SKM-1 treated with dmso at 0.1 percent for 144 hours (cell line): ENCODE results near the gene DGKK.

Experiments used
- DNase-seq: peaks from one replicate; lab custom pipeline; 2025; ENCODE audit not compliant: unreplicated experiment; lab: John Stamatoyannopoulos, UW

DGKK gene

DNA sequence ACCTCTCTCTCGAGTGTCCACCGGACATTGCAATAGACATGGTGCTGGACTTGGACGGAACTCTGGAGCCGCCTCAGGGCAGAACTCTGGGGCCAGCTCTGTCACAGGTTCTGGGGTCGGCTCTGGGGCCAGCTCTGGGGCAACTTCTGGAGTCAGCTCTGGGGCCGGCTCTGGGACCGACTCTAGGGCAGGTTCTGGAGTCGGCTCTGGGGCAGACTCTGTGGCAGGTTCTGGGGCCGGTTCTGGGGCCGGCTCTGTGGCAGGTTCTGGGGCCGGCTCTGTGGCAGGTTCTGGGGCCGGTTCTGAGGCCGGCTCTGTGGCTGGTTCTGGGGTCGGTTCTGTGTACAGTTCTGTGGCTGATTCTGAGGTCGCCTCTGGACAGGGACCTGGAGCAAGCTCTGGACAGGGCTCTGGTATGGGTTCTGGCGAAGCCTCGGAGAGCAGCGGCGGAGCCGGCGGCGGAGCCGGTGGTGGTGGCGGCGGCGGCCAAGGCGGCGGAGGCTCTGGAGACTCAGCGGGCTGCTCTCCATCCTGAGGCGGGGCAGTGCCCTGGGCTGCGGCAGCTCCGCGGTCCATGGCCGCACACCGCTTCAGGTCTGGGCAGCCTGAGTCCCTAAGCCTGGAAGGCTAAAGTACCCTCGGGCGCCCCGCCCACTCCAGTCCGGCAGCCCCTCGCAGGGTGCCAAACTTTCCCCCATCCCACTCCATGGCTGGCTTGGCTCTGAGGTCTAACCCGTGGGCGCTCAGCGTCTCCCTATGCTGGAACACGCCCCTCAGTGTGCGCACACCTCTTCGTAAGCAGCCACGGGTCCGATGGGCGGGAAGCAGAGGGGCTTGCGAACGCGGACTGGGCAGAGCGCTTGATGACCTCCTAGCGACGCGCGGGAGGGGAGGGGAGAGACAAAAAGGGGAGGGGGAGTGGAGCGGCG, at the start of gene DGKK:
TSS of gene DGKK (minus strand) at position 723 of the 929 bp plus-strand sequence. CDS start at position 576, 147 bp downstream.
- no peak for DNase-seq

DNA sequence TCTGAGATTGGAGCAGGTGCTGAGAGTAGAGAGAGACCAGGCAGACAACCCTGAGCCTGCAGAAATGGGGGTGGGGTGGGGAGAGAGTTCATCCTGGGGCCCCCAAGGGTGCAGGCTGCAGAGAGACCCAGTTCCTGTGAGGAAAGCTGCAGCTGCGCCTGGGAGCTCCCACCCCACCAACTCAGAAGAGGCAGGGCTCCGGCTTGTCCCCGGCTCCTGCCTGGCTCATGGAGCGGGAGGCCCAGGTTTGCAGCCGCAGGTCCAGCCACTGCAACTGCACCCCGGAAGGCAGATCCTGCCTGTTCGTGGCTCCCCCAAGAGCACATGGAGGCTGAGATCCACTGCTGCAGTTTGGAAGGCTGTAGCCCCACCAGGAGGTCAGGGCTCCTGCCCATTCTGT, 44.2 kb upstream of the DGKK start:
- no peak for DNase-seq

DNA sequence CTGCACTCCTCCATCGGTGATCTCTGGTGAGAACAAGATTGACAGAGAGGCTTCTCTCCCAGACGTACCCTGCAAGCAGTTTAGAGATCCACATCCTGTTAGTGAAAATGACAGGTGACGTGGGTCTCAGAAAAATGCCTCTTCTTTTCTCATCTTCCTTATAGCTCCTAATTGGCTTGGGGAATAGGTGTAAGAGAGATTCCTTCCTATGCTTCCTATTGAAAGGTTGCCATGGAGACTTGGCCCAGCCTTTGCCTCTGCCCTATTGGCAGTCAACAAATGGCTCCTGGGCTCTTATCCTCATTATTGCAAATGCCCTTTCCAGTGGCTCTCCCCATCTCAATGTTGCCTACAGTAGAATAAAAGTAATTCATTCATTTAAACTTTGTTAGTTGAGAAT, 26.5 kb upstream of the DGKK start:
- no peak for DNase-seq

- DNase-seq: no peak
Measured at GRCh38 chrX:50495616-50496015, 25.0 kb upstream of the DGKK start.

GRCh38 chrX:50492720-50493119, 22.1 kb upstream of the DGKK start:
- no peak for DNase-seq

GRCh38 chrX:50484662-50485061, 14.0 kb upstream of the DGKK start:
- DNase-seq: no peak

- peak; percentile 42 for DNase-seq
Measured at GRCh38 chrX:50483283-50483682, 12.7 kb upstream of the DGKK start.

DNA sequence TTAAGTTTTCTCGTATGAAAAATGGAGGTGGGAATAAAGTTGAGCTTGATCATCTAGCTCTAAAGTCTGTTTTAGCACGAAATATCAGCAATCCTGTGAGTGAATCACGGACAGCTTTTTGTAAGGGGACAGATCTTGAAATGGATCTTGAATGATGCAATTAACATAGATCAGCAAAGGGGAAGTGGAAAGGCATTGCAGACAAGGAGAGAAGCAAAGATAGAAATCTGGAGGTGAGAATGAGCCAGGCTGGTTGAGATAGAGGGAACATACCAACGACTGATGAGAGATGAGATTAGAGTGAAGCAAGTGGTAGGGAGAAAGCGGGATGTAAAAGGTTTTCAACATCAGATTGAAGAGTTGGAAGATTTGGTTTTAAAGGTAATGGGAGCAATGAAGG, 4.6 kb upstream of the DGKK start:
- no peak for DNase-seq

DNA sequence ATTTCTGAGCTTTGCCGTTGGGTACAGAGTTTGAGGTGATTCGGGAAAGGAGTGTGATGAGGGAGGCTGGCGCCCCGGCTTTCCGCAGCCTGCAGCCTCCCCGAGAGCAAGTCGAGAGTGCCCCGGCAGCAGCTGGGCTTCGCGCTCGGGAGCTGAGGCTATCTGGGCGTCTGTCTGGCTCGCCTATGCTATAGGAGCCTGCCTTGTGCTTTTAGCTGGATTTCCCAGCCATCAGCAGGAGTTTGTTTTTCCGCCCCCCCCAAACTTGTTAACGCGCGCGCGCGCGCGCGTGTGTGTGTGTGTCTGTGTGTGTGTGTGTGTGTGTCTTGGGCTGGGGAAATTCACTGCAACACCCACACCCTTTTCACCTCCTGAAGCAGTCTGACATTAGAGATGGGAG, 765 bp upstream of the DGKK start:
- no peak for DNase-seq

- DNase-seq: no peak
Measured at GRCh38 chrX:50469206-50469605, 1.4 kb downstream of the DGKK start.

GRCh38 chrX:50459615-50460014, 11.0 kb downstream of the DGKK start:
- no peak for DNase-seq

GRCh38 chrX:50458483-50458882, 12.1 kb downstream of the DGKK start:
- no peak for DNase-seq

GRCh38 chrX:50456712-50457484, 13.7 kb downstream of the DGKK start:
- peak; percentile 74 for DNase-seq

DNA sequence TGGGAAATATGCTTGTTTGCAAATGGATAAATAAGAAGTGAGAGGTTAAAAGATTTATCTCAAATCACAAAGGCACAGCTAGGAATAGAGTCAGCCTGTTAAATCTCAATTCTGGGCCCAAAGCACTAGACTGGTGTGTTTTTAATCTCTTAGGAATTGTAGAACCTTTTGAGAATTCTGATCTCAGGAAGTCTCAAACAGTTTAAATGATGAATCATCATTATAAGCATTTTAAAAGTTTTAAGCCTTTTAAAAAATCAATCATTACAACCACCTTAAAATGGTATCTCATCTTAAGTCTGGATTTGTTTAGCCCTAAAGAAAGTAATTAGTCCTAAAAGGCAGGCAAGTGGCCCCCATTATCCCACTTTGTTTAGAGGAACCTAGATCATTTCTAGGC, 17.8 kb downstream of the DGKK start:
- DNase-seq: no peak

DNA sequence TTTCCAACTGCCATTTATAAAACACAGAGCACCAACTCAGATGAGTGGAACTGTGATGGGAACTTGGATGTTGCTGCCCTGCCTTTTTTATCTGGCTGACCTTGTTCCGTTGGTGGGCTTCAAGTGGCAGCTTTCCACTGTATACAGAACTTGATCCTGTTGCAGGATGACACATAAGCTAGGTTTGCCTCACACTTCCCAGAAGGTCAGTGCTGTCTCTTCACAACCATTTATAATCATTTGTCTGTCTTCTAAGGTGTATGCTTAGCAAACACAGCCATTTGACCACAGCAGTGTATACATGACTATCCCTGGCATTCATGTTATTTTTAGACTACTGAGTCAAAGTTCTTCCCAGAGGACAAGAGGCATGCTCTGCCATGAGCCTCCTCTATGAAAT, 20.3 kb downstream of the DGKK start:
- no peak for DNase-seq

- DNase-seq: peak; percentile 17
Measured at GRCh38 chrX:50448565-50448964, 22.1 kb downstream of the DGKK start.

DNA sequence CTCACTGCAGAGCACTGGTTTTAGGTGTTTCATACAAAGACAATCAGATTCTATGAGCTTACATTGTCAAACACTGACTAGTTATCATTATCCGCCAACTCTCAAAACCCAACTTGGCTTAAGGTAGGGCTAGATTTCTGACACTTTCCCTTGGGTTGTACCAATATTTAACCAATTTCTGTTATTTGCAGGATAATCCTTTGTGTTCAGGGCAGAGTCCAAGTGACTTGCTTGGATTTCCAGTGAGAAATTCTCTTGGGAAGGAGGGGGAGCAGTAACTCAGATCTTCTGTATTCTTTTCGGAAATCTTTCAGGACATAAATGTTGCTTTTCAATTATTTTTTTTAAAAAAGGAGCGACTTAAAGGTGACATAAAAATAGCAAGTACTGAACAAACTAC, 23.1 kb downstream of the DGKK start:
- DNase-seq: no peak

- DNase-seq: no peak
Measured at GRCh38 chrX:50442426-50443116, 28.1 kb downstream of the DGKK start.

GRCh38 chrX:50436797-50437196, 33.8 kb downstream of the DGKK start:
- no peak for DNase-seq

- no peak for DNase-seq
Measured at GRCh38 chrX:50432829-50433289, 37.8 kb downstream of the DGKK start.

GRCh38 chrX:50431623-50432022, 39.0 kb downstream of the DGKK start:
- no peak for DNase-seq
